CD4-positive, alpha-beta T cell treated with Interleukin-4 for 4 hours (primary cell): Measurements from ENCODE around the gene CEACAM6.
"Not testable (repeated sequence)": the region's sequence is repeated elsewhere in the genome, so short reads cannot be mapped to it uniquely, and the experiment has no call there.

Experiments used
- DNase-seq: peaks from one replicate; pipeline ENCODE4 v3.0.0-alpha.2; 2020

CEACAM6 gene

GRCh38 chr19:41755328-41755913 lies at the start of gene CEACAM6:
TSS of gene CEACAM6 (plus strand) at chr19:41755530. CDS start at chr19:41755639, 109 bp downstream.
- DNase-seq, result no peak

GRCh38 chr19:41706741-41707501 lies 48.4 kb upstream of the CEACAM6 start:
- DNase-seq, result peak; percentile 52

- no peak for DNase-seq
These were observed 47.9 kb upstream of the CEACAM6 start for GRCh38 chr19:41707502-41707812.

- DNase-seq, result no peak
These were observed 47.4 kb upstream of the CEACAM6 start for GRCh38 chr19:41707871-41708371.

- DNase-seq, result no peak
These were observed 46.8 kb upstream of the CEACAM6 start, which contains the start of gene CEACAM5 for GRCh38 chr19:41708481-41708880. TSS of gene CEACAM5 (plus strand) at chr19:41708626. CDS start at chr19:41708732, 106 bp downstream.

- not testable (repeated sequence) for DNase-seq
These were observed 45.8 kb upstream of the CEACAM6 start for GRCh38 chr19:41709516-41709915.

- no peak for DNase-seq
These were observed 45.2 kb upstream of the CEACAM6 start for GRCh38 chr19:41709951-41710645.

GRCh38 chr19:41711376-41712261 lies 43.7 kb upstream of the CEACAM6 start:
- DNase-seq, result no peak

GRCh38 chr19:41714598-41714997 lies 40.7 kb upstream of the CEACAM6 start:
- no peak for DNase-seq

GRCh38 chr19:41718761-41719160 lies 36.6 kb upstream of the CEACAM6 start:
- DNase-seq, result no peak

- DNase-seq, result no peak
These were observed 35.2 kb upstream of the CEACAM6 start for GRCh38 chr19:41720103-41720502.

GRCh38 chr19:41726493-41726892 lies 28.8 kb upstream of the CEACAM6 start:
- no peak for DNase-seq

- DNase-seq, result no peak
These were observed 21.2 kb upstream of the CEACAM6 start for GRCh38 chr19:41734156-41734555.

- no peak for DNase-seq
These were observed 20.7 kb upstream of the CEACAM6 start for GRCh38 chr19:41734585-41734984.

GRCh38 chr19:41735071-41735600 lies 20.2 kb upstream of the CEACAM6 start:
- DNase-seq, result no peak

- no peak for DNase-seq
These were observed 16.0 kb upstream of the CEACAM6 start for GRCh38 chr19:41739361-41739760.

- no peak for DNase-seq
These were observed 14.7 kb upstream of the CEACAM6 start for GRCh38 chr19:41740415-41741243.

- no peak for DNase-seq
These were observed 14.1 kb upstream of the CEACAM6 start for GRCh38 chr19:41741244-41741554.

- no peak for DNase-seq
These were observed 10.5 kb upstream of the CEACAM6 start for GRCh38 chr19:41744850-41745249.

GRCh38 chr19:41745756-41746155 lies 9.6 kb upstream of the CEACAM6 start:
- no peak for DNase-seq

GRCh38 chr19:41746593-41747227 lies 8.6 kb upstream of the CEACAM6 start:
- peak; percentile 36 for DNase-seq
